K562 (cell line): Measurements from ENCODE around the gene DNMBP. TPM values are rescaled to one million over a fixed set of nuclear protein-coding genes. Genes with fewer than 3 reads are reported as not detected.
A peak's percentile ranks its signal among the peaks of the same experiment; 100 is the strongest.

Experiments
- ARID3B ChIP-seq: fragments of 250-450 bp; sonication (Bioruptor Pico); IDR thresholded peaks from 2 replicates; pipeline ENCODE4 v1.4.0; 2020; ENCODE audit warnings: borderline replicate concordance
- ESRRB ChIP-seq: fragments of 250-450 bp; sonication (Bioruptor Pico); IDR thresholded peaks from 2 replicates; pipeline ENCODE4 v1.5.0; 2020; ENCODE audit warnings: mild to moderate bottlenecking, moderate library complexity, borderline replicate concordance
- ETV6 ChIP-seq, 3 experiments: fragments of 150-350 bp in 1 of 3; sonication (generic) in 1 of 3; formaldehyde crosslinking in 1 of 3; IDR thresholded peaks; 2 replicates each; pipeline versions ENCODE4 v1.6.1 to v1.8.0; 2014 to 2022; ENCODE audit warnings: borderline replicate concordance in 2 of 3, low read depth in 2 of 3, antibody characterized with exemption in 1 of 3, low read length in 1 of 3, mild to moderate bottlenecking in 1 of 3, missing genetic modification reagents in 1 of 3
- GMEB1 ChIP-seq: fragments of 250-450 bp; sonication (Bioruptor Pico); IDR thresholded peaks from 2 replicates; pipeline ENCODE4 v1.4.0; 2020; ENCODE audit warnings: mild to moderate bottlenecking
- NCOR1 ChIP-seq: fragments of 450-650 bp; IDR thresholded peaks from 2 replicates; pipeline ENCODE4 v1.6.1; 2016; ENCODE audit warnings: mild to moderate bottlenecking, moderate library complexity
- PTBP1 ChIP-seq: fragments of 200-400 bp; formaldehyde crosslinking; IDR thresholded peaks from 2 replicates; pipeline ENCODE4 v1.6.1; 2017; ENCODE audit warnings: low read depth, low read length
- RBM22 ChIP-seq: fragments of 200-400 bp; formaldehyde crosslinking; IDR thresholded peaks from 2 replicates; pipeline ENCODE4 v1.6.1; 2018; ENCODE audit warnings: low read length, low read depth; ENCODE audit not compliant: poor library complexity, severe bottlenecking
- RFX1 ChIP-seq: fragments of 450-650 bp; IDR thresholded peaks from 2 replicates; pipeline ENCODE4 v1.6.1; 2016; ENCODE audit warnings: mild to moderate bottlenecking, moderate library complexity
- SMARCE1 ChIP-seq: fragments of 450-650 bp; IDR thresholded peaks from 2 replicates; pipeline ENCODE4 v1.7.1; 2016; ENCODE audit warnings: mild to moderate bottlenecking
- TOE1 ChIP-seq, 2 experiments: fragments of 450-650 bp in 1 of 2; sonication (generic) in 1 of 2; formaldehyde crosslinking in 1 of 2; IDR thresholded peaks; 2 replicates each; pipeline versions ENCODE4 v1.7.1 to v1.8.0; 2016 to 2022; ENCODE audit warnings: borderline replicate concordance in 2 of 2, mild to moderate bottlenecking in 2 of 2, antibody characterized with exemption in 1 of 2, inconsistent platforms in 1 of 2, low read depth in 1 of 2, missing genetic modification reagents in 1 of 2, moderate library complexity in 1 of 2
- ZBTB11 ChIP-seq, 3 experiments: fragments of 200-800 bp in 1 of 3; fragments of 250-450 bp in 1 of 3; fragments of 450-650 bp in 1 of 3; sonication (Bioruptor Pico) in 1 of 3; sonication (Bioruptor generic) in 1 of 3; formaldehyde crosslinking in 1 of 3; IDR thresholded peaks; 2 replicates each; pipeline versions ENCODE4 v1.6.1 to v1.8.0; 2016 to 2022; ENCODE audit warnings: mild to moderate bottlenecking in 2 of 3, missing genetic modification characterization in 2 of 3, missing compliant biosample characterization in 1 of 3, moderate library complexity in 1 of 3
- ZNF217 ChIP-seq: sonication (generic); formaldehyde crosslinking; IDR thresholded peaks from 2 replicates; pipeline ENCODE4 v1.8.0; 2022; ENCODE audit warnings: mild to moderate bottlenecking, missing genetic modification reagents
- ZSCAN32 ChIP-seq: fragments of 450-650 bp; formaldehyde crosslinking; IDR thresholded peaks from 2 replicates; pipeline ENCODE4 v1.4.0; 2020; ENCODE audit warnings: mild to moderate bottlenecking, moderate library complexity
- polyA plus RNA-seq, 8 experiments: library from polyadenylated mRNA; depleted of rRNA in 4 of 8; stranded (reverse) in 5 of 8; unstranded in 3 of 8; fragments of >200 nt; fragmentation: Nextera tagmentation in 2 of 8; fragmentation: Illumina TruSeq in 1 of 8; extraction: Ambion mirVana in 2 of 8; extraction: Trizol in 1 of 8; gene quantifications; 2 replicates each; pipeline versions ENCODE4 v1.2.1 to v1.2.3, GENCODE V29; 2011 to 2014; ENCODE audit warnings: inconsistent platforms in 1 of 8, missing spikeins in 1 of 8
- total RNA-seq, 7 experiments: library from RNA; depleted of rRNA in 6 of 7; stranded (reverse); fragments of >200 nt in 6 of 7; fragmentation: Illumina TruSeq in 2 of 7; extraction: Trizol in 2 of 7; gene quantifications; 2 replicates each; pipeline versions ENCODE4 v1.2.1 to v1.2.3, GENCODE V29; 2011 to 2021; ENCODE audit warnings: low replicate concordance in 1 of 7
- TF ChIP-seq, protein P1 (sequence below): fragments of 250-450 bp; sonication (Bioruptor Pico); IDR thresholded peaks from 2 replicates; pipeline ENCODE4 v1.8.0; 2021; ENCODE audit warnings: mild to moderate bottlenecking, moderate library complexity
- TF ChIP-seq, protein P2 (sequence below), 2 experiments: fragments of 450-650 bp; conservative IDR thresholded peaks; 2 replicates each; pipeline ENCODE4 v1.6.1; 2017; ENCODE audit warnings: mild to moderate bottlenecking in 2 of 2, moderate library complexity in 2 of 2

DNMBP gene
- total and polyA plus RNA-seq, 9 of the 15 experiments (the other 6 are each of a cell fraction or from before 2014, with no cell fraction given) = 0.83 to 3.7 (median 2.2) TPM

- TF ChIP-seq ZBTB11 (CRISPR knock-in tag; IDR thresholded peaks at IDR 0.05) (no peak), NCOR1 (no peak), RBM22 (no peak), ESRRB (CRISPR knock-in tag) (no peak), PTBP1 (no peak), ZSCAN32 (CRISPR knock-in tag) (no peak), GMEB1 (CRISPR knock-in tag) (no peak), RFX1 (no peak), ZNF217 (CRISPR knock-in tag) (no peak), ARID3B (CRISPR knock-in tag) (no peak), ETV6 (IDR thresholded peaks at IDR 0.05; ENCODE audit: borderline replicate concordance in 1 of 2, low read depth in 2 of 2, low read length in 1 of 2) (no peak), ETV6 (CRISPR knock-in tag; IDR thresholded peaks at IDR 0.05; ENCODE audit: borderline replicate concordance) (no peak), SMARCE1 (0 out of 2 replicates have a peak, but pooled peaks have one; percentile 21), TOE1 (IDR thresholded peaks at IDR 0.05; ENCODE audit: borderline replicate concordance) (no peak), TOE1 (CRISPR knock-in tag; IDR thresholded peaks at IDR 0.05; ENCODE audit: borderline replicate concordance, low read depth) (no peak)
- TF ChIP-seq, protein P1, sequence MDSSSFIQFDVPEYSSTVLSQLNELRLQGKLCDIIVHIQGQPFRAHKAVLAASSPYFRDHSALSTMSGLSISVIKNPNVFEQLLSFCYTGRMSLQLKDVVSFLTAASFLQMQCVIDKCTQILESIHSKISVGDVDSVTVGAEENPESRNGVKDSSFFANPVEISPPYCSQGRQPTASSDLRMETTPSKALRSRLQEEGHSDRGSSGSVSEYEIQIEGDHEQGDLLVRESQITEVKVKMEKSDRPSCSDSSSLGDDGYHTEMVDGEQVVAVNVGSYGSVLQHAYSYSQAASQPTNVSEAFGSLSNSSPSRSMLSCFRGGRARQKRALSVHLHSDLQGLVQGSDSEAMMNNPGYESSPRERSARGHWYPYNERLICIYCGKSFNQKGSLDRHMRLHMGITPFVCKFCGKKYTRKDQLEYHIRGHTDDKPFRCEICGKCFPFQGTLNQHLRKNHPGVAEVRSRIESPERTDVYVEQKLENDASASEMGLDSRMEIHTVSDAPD (CRISPR knock-in tag) = no peak
- TF ChIP-seq, protein P2, sequence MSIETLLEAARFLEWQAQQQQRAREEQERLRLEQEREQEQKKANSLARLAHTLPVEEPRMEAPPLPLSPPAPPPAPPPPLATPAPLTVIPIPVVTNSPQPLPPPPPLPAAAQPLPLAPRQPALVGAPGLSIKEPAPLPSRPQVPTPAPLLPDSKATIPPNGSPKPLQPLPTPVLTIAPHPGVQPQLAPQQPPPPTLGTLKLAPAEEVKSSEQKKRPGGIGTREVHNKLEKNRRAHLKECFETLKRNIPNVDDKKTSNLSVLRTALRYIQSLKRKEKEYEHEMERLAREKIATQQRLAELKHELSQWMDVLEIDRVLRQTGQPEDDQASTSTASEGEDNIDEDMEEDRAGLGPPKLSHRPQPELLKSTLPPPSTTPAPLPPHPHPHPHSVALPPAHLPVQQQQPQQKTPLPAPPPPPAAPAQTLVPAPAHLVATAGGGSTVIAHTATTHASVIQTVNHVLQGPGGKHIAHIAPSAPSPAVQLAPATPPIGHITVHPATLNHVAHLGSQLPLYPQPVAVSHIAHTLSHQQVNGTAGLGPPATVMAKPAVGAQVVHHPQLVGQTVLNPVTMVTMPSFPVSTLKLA (conservative IDR thresholded peaks at IDR 0.05) = no peak
These were observed 409 bp downstream of the DNMBP start (continued) for GRCh38 chr10:100009283-100009792.
